Omental fat pad (tissue), 4 donors: Measurements from ENCODE around the gene PSMA7. TPM values are rescaled to one million over a fixed set of nuclear protein-coding genes. Genes with fewer than 3 reads are reported as not detected.

ENCODE experiments used
- ATAC-seq: fragments of 150-250 bp; one replicate; pipeline ENCODE4 v1.9.1; 2016; ENCODE audit warnings: mild to moderate bottlenecking, moderate library complexity; ENCODE audit not compliant: low FRiP score
- DNase-seq: peaks from one replicate; pipeline ENCODE4 v3.0.0-alpha.2; 2019; ENCODE audit warnings: low spot score
- CTCF ChIP-seq, 3 donors: fragments of 450-650 bp; IDR thresholded peaks; one replicate each; pipeline ENCODE4 v1.5.1; 2016 to 2017; ENCODE audit warnings: antibody characterized with exemption in 3 of 3, mild to moderate bottlenecking in 3 of 3, moderate library complexity in 2 of 3
- total RNA-seq, 4 donors: library from RNA; depleted of rRNA; stranded (reverse); fragments of >200 nt; gene quantifications; one replicate each; pipeline ENCODE4 v1.1.0, GENCODE V29; 2016

The PSMA7 gene
- total RNA-seq, 4 donors from 2014 or later = 345 to 725 (median 409) TPM

GRCh38 chr20:62163986-62164762, 21.0 kb upstream of the PSMA7 start:
- ATAC-seq (no peak), DNase-seq (no peak)
- TF ChIP-seq CTCF (IDR thresholded peaks at IDR 0.05) = no peak

GRCh38 chr20:62163485-62163865, 20.3 kb upstream of the PSMA7 start:
- no peak for TF ChIP-seq CTCF (IDR thresholded peaks at IDR 0.05)
- DNase-seq = no peak
- ATAC-seq = no peak

- ATAC-seq (no peak), DNase-seq (no peak)
- TF ChIP-seq CTCF (IDR thresholded peaks at IDR 0.05) = no peak
Observed at GRCh38 chr20:62162765-62163484, 19.7 kb upstream of the PSMA7 start.

- DNase-seq (no peak), ATAC-seq (no peak)
- TF ChIP-seq CTCF (IDR thresholded peaks at IDR 0.05) = no peak
Observed at GRCh38 chr20:62161347-62161746, 18.2 kb upstream of the PSMA7 start.

GRCh38 chr20:62160876-62161275, 17.7 kb upstream of the PSMA7 start:
- DNase-seq (no peak), ATAC-seq (no peak)
- no peak for TF ChIP-seq CTCF (IDR thresholded peaks at IDR 0.05)

- ATAC-seq (no peak), DNase-seq (no peak)
- no peak for TF ChIP-seq CTCF (IDR thresholded peaks at IDR 0.05)
Observed at GRCh38 chr20:62160253-62160652, 17.1 kb upstream of the PSMA7 start.

- DNase-seq (no peak), ATAC-seq (no peak)
- no peak for TF ChIP-seq CTCF (IDR thresholded peaks at IDR 0.05)
Observed at GRCh38 chr20:62159839-62160238, 16.6 kb upstream of the PSMA7 start.
